Measurements from ENCODE around the gene EFCAB6. TPM values are rescaled to one million over a fixed set of nuclear protein-coding genes. Genes with fewer than 3 reads are reported as not detected.

EFCAB6 gene
- polyA plus RNA-seq, 2 of the 4 experiments (the other 2 are of a cell fraction): 0.46 to 1.2 TPM

DNA sequence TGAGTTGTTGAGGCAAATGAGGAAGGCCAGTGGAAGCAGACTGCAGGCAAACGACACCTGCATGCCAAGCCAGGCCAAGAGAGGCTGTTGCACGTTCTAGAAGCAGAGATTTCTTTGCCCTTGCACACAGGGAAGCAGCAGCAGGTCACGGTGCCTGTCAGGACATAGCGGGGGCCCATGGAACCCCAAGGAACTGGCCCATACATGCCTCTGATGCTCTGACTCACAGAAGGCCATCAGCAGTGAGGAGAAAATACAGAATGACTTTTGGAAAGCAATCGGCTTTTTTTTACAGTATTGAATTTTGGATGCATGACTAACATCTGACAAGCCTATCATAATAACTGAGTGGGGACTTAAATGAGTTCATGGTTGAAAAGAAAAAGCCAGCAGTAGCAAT lies 276.4 kb downstream of the EFCAB6 start:
- Histone ChIP-seq H3K9me3 (no peaks in the 10 kb centered on the region), H3K4me1 (no peaks in the 10 kb centered on the region), H3K4me2 (no peak overlapping the region), H3K27ac (no peak overlapping the region), H3K4me3 (no peak overlapping the region)
- FAIRE-seq: no peak
- POLR2A ChIA-PET: no interaction called here
- DNase-seq (ENCODE audit: low read depth in 1 of 2, low spot score in 1 of 2): no peak
- ATAC-seq: no peak
- CTCF ChIA-PET: no interaction called here
- WGBS (ENCODE audit: missing lambda C conversion rate): 10% methylated on average over 3 of the region's 5 CpGs
- TF ChIP-seq KDM5A (IDR thresholded peaks at IDR 0.05): no peak
- TF ChIP-seq, protein P1, sequence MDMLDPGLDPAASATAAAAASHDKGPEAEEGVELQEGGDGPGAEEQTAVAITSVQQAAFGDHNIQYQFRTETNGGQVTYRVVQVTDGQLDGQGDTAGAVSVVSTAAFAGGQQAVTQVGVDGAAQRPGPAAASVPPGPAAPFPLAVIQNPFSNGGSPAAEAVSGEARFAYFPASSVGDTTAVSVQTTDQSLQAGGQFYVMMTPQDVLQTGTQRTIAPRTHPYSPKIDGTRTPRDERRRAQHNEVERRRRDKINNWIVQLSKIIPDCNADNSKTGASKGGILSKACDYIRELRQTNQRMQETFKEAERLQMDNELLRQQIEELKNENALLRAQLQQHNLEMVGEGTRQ (IDR thresholded peaks at IDR 0.05): no peak
- TF ChIP-seq FOSL2 (IDR thresholded peaks at IDR 0.05): no peak
- no peak for TF ChIP-seq FOSL2 (CRISPR knock-in tag; IDR thresholded peaks at IDR 0.05)
- no peak for TF ChIP-seq HDAC2 (IDR thresholded peaks at IDR 0.05)
- no peak for TF ChIP-seq CBX8 (IDR thresholded peaks at IDR 0.05)
- TF ChIP-seq NFE2L2 (conservative IDR thresholded peaks at IDR 0.05; ENCODE audit: low read length): no peak
- TF ChIP-seq BCL3 (IDR thresholded peaks at IDR 0.05): no peak
- TF ChIP-seq HOXB5 (CRISPR knock-in tag; IDR thresholded peaks at IDR 0.05): no peak
- no peak for TF ChIP-seq ATOH8 (CRISPR knock-in tag; IDR thresholded peaks at IDR 0.05; ENCODE audit: low read depth)
- TF ChIP-seq PBX3 (IDR thresholded peaks at IDR 0.05): no peak
- TF ChIP-seq ZFP36 (IDR thresholded peaks at IDR 0.05; ENCODE audit: borderline replicate concordance, partially characterized antibody): no peak
- no peak for TF ChIP-seq MAX (IDR thresholded peaks at IDR 0.05)
- no peak for TF ChIP-seq ZNF302 (CRISPR knock-in tag; IDR thresholded peaks at IDR 0.05)

DNA sequence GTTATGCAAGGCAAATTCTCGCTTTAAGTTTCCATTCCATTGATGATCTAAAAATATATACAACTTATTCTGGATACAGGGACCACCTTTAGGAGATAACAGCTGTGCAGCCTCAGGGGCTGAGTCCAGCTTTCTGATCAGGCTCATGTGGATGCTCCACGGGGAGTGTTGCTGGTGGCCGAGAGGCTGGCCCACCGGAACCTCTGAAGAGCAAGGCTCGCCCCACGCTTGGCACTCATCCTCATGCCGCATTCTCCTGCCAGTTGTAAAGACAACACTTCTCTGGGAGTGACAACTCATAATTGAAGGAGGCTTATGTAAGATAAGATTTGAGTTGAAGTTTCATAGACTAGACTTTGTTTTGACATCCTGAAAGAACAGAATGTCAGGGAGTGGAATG lies 276.8 kb downstream of the EFCAB6 start:
- H3K4me1 ChIP-seq: no peaks in the 10 kb centered on the region
- 70% methylated on average over 3 of the region's 7 CpGs for WGBS (ENCODE audit: missing lambda C conversion rate)
- no peak for DNase-seq (ENCODE audit: low read depth in 1 of 2, low spot score in 1 of 2)
- H3K4me3 ChIP-seq: no peak overlapping the region
- H3K9me3 ChIP-seq: no peaks in the 10 kb centered on the region
- TF ChIP-seq RNF2 (IDR thresholded peaks at IDR 0.05; ENCODE audit: borderline replicate concordance, low read depth) (no peak), HEYL (CRISPR knock-in tag; IDR thresholded peaks at IDR 0.05) (no peak), TP53 (CRISPR knock-in tag; IDR thresholded peaks at IDR 0.05) (no peak), ZFP36 (IDR thresholded peaks at IDR 0.05; ENCODE audit: borderline replicate concordance, partially characterized antibody) (no peak), HOXA7 (CRISPR knock-in tag; IDR thresholded peaks at IDR 0.05) (no peak), RFX5 (IDR thresholded peaks at IDR 0.05) (no peak), FOSL2 (IDR thresholded peaks at IDR 0.05) (no peak), FOSL2 (CRISPR knock-in tag; IDR thresholded peaks at IDR 0.05) (no peak), ZSCAN20 (CRISPR knock-in tag; IDR thresholded peaks at IDR 0.05) (no peak)
- TF ChIP-seq, protein P2, sequence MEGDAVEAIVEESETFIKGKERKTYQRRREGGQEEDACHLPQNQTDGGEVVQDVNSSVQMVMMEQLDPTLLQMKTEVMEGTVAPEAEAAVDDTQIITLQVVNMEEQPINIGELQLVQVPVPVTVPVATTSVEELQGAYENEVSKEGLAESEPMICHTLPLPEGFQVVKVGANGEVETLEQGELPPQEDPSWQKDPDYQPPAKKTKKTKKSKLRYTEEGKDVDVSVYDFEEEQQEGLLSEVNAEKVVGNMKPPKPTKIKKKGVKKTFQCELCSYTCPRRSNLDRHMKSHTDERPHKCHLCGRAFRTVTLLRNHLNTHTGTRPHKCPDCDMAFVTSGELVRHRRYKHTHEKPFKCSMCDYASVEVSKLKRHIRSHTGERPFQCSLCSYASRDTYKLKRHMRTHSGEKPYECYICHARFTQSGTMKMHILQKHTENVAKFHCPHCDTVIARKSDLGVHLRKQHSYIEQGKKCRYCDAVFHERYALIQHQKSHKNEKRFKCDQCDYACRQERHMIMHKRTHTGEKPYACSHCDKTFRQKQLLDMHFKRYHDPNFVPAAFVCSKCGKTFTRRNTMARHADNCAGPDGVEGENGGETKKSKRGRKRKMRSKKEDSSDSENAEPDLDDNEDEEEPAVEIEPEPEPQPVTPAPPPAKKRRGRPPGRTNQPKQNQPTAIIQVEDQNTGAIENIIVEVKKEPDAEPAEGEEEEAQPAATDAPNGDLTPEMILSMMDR (IDR thresholded peaks at IDR 0.05): no peak
- TF ChIP-seq, protein P1 (IDR thresholded peaks at IDR 0.05): no peak
- ChIA-PET CTCF (no interaction called here), POLR2A (no interaction called here)
- no peak for ATAC-seq
- H3K27ac ChIP-seq: no peak overlapping the region
- FAIRE-seq: no peak
- H3K4me2 ChIP-seq: no peak overlapping the region
